NCI-H146 treated with DMSO at 0.1 percent for 48 hours (cell line): ENCODE data around the gene HEATR1.
"Not testable (repeated sequence)": the region's sequence is repeated elsewhere in the genome, so short reads cannot be mapped to it uniquely, and the experiment has no call there.

Experiments used
- DNase-seq: peaks from one replicate; lab custom pipeline; 2025; ENCODE audit not compliant: unreplicated experiment; lab: John Stamatoyannopoulos, UW

The HEATR1 gene

GRCh38 chr1:236589531-236589930, 14.8 kb downstream of the HEATR1 start:
- DNase-seq = no peak

GRCh38 chr1:236581528-236581927, 22.8 kb downstream of the HEATR1 start:
- DNase-seq = no peak

DNA sequence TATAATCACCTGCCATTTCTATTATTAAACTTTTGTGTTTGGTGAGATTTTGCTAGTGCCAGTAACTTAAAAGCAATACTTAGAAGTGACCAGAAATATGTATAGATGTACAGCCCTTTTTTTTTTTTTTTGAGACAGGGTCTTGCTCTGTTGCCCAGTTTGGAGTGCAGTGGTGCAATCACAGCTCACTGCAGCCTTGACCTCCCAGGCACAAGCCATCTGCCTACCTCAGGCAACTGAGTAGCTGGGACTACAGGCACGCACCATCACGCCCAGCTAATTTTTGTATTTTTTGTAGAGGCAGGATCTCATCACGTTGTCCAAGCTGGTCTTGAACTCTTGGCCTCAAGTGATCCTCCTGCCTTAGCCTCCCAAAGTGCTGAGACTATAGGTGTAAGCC, 23.9 kb downstream of the HEATR1 start:
- not testable (repeated sequence) for DNase-seq

DNA sequence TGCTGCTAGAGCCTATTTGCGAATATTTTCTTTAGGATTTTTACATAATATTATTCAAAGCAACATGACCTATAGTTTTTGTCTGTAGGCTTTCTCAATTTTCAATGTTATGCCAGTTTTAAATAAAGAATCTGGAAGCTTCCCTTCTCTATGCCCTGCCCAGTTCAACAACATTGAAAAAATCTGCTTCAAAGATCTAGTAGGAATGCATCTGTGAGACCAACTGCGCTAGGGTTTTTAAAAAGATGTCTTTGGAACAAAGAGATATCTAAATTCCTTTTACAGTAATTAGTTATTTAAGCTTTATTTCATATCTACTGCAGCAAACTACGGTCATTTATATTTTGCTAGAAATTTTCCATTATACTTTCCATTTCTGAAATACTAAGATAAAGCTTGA, 25.7 kb downstream of the HEATR1 start:
- no peak for DNase-seq

DNA sequence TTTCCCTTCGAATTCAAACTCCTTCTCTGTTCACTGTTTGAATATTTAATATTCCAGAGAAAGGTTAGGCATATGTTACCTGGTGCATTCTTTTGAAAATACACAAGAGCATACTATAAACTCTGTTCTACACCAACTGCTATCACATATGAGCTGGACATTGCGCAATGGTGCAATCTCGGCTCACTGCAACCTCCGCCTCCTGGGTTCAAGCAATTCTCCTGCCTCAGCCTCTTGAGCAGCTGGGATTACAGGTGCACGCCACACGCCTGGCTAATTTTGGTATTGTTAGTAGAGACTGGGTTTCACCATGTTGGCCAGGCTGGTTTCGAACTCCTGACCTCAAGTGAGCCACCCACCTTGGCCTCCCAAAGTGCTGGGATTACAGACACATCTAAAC, 27.3 kb downstream of the HEATR1 start:
- DNase-seq = not testable (repeated sequence)

- DNase-seq = no peak
Measured at GRCh38 chr1:236576004-236576403, 28.3 kb downstream of the HEATR1 start.

GRCh38 chr1:236575523-236575922, 28.8 kb downstream of the HEATR1 start:
- DNase-seq = no peak

- DNase-seq = no peak
Measured at GRCh38 chr1:236568285-236568894, 35.9 kb downstream of the HEATR1 start.

- DNase-seq = no peak
Measured at GRCh38 chr1:236565530-236565929, 38.8 kb downstream of the HEATR1 start.

- DNase-seq = no peak
Measured at GRCh38 chr1:236561976-236562375, 42.3 kb downstream of the HEATR1 start.

GRCh38 chr1:236560213-236560771, 44.0 kb downstream of the HEATR1 start:
- no peak for DNase-seq

DNA sequence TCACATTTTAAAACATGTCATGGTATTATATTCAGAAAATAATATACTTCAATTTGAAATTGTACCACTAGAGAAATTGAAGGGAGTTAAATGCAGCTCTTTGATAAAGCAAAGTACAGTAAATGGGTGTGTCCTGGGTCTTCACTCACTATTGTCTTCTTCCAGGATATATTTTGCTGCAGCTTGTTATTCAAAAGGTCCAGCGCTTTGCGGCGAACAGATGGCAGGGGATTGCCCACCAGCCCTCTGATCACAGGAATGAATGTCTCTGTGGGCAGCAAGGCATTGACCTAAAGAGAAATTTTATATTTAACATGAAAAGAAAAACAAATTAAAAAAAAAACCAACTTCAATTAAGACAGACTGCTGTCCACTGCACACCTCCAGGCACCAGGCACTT, 45.5 kb downstream of the HEATR1 start:
- DNase-seq = no peak

DNA sequence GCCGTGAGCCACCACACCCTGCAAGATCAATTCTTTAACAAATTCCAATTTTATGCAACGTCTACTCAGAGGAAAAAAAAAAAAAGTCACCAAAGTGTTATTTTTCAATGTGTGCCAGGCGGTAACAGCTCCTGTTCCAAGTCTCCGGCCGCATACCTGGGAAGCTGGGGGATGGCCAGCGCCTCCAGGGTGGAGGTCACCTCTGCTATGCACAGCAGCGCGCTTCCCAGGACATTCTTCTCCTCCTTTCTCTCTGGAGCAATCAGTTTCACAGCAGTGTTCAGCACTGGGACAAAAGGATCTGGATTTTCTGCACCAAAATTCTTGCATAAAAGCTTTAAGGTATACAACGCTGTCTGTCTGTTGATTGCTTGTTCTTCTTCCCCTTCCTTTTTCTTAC, 46.2 kb downstream of the HEATR1 start:
- no peak for DNase-seq

DNA sequence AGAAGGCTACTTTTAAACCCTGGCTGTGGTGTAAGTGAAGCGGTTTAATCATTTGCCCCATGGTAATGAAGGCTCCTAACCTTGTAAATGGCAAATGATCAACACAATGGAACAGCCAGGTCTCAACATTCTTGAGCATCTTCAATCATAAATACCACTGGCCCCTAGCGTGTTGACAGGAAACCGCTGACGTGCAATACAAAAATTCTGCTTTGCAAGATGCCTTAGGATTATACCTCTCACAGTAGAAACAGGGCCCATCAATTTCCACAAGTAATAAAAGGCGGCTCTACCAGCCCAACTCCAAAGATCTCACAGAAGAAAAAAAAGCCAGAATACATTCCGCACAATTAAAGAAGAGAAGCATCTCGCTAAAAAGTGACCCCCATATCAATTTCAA, 47.7 kb downstream of the HEATR1 start:
- DNase-seq = no peak

DNA sequence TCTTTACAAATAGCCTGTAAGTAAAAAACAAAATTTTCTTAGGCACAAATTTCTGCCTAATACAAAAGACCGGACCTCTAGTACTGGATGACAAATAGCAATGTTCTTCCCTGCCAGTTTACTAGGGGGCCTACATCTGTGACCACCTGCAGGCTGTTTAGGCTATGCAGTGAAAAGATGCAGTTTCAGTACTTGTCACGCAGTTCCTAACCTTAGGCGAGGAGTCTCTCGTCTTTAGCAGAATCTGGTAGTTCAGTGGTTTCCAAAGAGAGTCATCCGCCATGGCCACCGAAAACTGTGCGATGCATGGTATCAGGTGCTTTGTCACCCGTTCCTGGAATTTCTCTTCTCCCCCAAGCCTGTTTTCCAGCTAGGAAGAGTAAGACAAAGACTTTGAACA, 50.9 kb downstream of the HEATR1 start:
- DNase-seq = no peak

GRCh38 chr1:236552901-236553300, 51.4 kb downstream of the HEATR1 start:
- DNase-seq = no peak

- no peak for DNase-seq
Measured at GRCh38 chr1:236552096-236552495, 52.2 kb downstream of the HEATR1 start.

- DNase-seq = no peak
Measured at GRCh38 chr1:236550961-236551851, 53.1 kb downstream of the HEATR1 start.

DNA sequence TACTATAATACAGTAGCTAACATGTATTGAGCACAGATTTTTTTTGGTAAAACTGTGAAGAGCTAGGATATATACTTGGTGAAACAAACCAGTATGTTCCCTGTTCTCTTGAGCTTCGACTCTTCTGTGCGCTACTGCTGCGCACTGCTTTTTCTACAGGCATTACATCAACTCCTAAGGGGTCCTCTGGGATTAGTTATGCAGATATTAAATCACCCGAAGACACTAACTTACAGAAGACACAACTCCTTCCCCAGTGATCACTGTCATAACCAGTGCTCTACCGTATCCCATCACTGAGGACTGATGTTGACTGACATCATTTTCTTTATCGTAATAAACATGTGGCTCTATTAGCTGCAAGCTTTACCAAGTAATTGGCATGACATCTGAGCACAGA, 55.9 kb downstream of the HEATR1 start:
- DNase-seq = no peak

DNA sequence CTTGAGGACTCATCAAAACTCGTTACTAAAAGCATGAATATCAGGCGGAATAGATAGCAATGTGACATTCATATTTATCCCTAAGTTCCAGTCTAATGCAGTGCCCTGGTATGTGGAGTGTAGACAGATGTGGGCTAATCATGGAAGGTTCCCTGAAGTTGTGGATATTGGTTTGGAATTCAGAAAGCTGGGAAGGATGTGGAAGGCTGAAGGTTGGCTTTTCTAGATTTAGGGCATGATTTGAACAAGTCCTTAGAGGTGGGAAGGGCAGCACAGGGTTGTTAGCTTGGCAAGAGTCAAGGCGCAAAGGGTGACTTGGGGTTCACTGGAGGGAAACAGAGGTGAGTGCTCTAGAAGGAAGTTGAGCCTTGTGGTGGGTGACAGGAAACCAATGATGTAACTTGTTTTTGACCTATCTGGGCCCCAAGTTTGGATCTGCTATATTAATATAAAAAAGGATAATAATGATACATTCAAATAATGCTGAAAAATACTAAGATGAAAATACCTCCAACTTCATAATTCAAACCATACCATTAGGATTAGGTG, 58.6 kb downstream of the HEATR1 start:
- no peak for DNase-seq

DNA sequence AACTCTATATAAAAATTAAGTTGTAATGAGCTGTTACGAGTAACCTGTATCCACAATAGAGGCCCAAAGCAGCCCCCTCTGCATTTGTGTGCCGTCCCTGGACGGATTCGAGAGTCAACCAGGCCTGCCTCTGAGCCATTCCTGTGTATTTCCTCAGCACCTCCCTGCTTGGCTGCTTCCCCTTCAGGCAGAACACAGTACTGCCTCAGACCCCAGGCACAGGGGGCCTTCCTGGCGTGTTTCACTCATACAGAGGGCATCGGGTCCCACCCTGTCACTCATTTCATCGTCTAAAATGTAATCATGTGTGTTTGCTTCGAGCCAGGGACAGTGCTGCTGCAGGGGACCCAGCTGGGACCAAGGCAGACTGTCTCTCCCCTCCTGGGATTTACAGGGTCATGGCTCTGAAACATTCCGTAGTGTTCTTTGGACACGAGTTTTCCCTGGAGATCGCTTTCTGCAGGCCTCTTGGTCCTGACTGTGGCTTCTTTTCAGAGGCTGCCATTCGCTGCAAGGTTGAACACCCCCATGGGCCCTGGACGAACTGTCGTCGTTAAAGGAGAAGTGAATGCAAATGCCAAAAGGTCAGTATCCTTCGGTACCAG, 61.1 kb downstream of the HEATR1 start:
- no peak for DNase-seq

- DNase-seq = no peak
Measured at GRCh38 chr1:236541710-236542109, 62.6 kb downstream of the HEATR1 start.
